Ramos (cell line): ENCODE data around the gene PAN3.
"Not testable (repeated sequence)": the region's sequence is repeated elsewhere in the genome, so short reads cannot be mapped to it uniquely, and the experiment has no call there.

Experiments
- in situ Hi-C: fragments of 300-500 bp; cut with MboI; formaldehyde crosslinking; loops from one replicate; pipeline ENCODE4 v1.14.3; 2022; ENCODE audit warnings: low sequenced_read_pairs; ENCODE audit not compliant: unreplicated experiment

The PAN3 gene

DNA sequence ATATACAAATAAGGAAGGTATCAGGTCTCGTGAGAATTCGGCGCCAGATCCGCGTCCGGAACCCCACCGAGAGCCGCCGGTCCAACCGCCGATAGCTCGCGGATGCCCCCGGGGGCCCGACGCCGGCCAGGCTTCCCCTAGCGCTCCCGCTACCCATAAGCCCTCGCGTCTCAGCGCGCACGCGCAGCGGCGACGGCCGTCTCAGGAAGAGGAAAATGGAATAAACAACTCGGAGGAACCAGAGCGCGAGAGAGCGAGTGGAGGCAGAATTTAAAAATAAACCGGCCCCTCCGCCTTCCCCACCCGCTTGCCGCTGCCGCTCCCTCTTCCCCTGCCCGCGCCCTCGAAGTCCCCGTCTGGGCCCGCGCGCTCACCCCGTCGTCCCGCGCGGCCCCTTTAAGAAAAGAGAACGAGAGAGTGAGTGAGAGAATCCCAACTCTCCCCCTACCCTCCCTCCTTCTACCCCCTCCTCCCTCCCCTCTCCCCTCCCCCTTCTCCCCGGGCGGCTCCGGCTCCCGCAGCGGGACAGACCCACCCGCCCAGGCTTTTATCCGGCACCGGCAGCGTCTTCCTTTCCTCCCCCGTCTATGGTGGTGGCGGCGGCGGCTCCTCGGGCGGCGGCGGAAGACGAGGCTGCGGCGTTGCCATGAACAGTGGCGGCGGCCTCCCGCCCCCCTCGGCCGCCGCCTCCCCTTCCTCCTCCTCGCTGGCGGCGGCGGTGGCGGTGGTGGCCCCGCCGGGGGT, at the start of gene PAN3:
PAN3 (plus strand) TSS at position 534 of the 744 bp plus-strand sequence; CDS start at position 647, 113 bp downstream.
- in situ Hi-C loops: no loop called here

GRCh38 chr13:28089065-28089464, 49.3 kb upstream of the PAN3 start:
- in situ Hi-C loops: no loop called here

- in situ Hi-C loops: no loop called here
Observed at GRCh38 chr13:28092431-28092830, 45.9 kb upstream of the PAN3 start.

GRCh38 chr13:28093881-28094280, 44.5 kb upstream of the PAN3 start:
- in situ Hi-C loops: no loop called here

GRCh38 chr13:28094306-28094705, 44.0 kb upstream of the PAN3 start:
- in situ Hi-C loops: no loop called here

GRCh38 chr13:28097503-28097902, 40.8 kb upstream of the PAN3 start:
- in situ Hi-C loops: no loop called here

GRCh38 chr13:28099396-28100149, 38.8 kb upstream of the PAN3 start:
- in situ Hi-C loops: no loop called here

DNA sequence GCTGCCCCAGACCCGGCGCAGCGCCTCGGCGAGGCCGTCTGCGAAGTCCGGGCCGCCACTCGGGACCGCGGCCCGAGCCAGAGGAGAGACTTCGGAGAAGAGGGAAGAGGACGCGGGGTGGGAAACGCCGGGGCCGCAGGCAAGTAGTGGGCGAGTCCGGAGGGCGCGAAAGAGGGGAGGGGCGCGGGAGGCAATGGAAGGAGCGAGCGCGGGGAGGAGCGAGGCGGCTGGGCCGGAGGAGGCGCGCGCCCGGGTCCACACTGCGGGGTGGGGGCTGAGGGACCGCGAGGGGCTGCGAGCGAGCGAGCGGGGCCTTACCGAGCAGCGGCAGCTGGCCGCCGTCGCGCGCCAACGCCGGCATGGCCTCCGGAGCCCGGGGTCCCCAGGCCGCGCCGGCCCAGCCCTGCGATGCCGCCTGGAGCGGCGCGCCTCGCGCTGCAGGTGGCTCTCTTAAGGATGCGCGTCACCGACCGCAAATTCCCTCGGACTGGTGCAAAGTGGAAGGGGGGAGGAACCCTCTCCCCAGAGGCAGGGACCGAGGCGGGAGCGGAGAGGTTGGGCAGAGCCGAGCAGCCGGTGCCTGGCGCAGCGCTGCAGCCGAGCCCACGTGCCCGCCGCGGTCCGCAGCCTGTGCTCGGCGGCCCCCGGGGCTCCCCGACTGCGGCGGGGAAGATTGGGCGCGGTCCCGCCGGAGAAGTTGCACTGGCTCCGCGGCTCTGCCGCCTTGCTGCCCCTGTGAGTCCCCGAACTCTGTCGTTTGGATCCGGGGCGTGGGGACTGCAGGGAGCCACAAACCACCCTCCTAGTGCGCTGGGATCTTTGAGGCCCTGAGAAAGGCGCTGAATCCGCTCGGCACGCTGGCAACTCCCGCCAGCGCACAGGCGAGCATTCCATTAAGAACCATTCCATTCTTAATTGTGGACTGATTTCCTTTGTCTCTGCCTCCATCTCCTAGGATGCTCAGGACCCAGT, 37.9 kb upstream of the PAN3 start, which contains the start of gene FLT3:
FLT3 (minus strand) TSS at position 427 of the 972 bp plus-strand sequence; CDS start at position 361, 66 bp downstream.
- in situ Hi-C loops: no loop called here

GRCh38 chr13:28101886-28102285, 36.5 kb upstream of the PAN3 start:
- in situ Hi-C loops: not testable (repeated sequence)

DNA sequence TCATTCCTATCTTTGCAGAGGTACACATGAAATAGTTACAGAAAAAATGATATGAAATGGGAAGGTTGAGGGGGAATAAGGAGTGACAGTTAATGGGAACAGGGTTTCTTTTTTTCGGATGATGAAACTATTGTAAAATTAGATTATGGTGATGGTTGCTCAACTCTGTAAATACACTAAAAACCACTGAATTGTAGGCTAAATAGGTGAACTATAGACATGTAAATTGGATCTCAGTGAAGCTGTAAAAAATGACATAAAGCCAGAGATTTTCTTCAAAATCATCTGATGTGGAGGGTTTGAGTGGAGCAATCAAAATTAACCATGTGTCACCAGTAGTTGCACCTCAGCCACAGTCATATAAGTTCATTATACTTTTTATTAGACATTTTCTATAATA, 31.4 kb upstream of the PAN3 start:
- in situ Hi-C loops: no loop called here

GRCh38 chr13:28110414-28110813, 27.9 kb upstream of the PAN3 start:
- in situ Hi-C loops: no loop called here

DNA sequence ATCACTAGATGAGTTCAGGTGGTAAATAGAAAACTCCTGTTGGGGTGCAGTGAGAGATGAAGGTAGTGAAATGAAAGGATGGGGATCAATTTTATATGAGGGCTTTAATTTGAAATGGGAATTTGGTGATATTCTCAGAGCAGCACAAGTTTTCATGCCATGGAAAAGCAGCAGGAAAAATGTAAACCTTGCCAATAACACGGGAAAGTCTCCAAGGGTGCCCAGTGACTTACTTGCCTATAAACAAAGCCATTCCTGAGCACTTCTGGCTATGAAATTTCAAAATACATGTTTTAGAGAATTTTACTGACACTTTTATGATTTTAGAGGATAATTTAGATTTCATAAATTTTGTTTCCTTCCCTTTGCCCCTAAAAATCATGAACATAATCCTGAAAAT, 21.6 kb upstream of the PAN3 start:
- in situ Hi-C loops: no loop called here

GRCh38 chr13:28117689-28118377, 20.5 kb upstream of the PAN3 start:
- in situ Hi-C loops: no loop called here

DNA sequence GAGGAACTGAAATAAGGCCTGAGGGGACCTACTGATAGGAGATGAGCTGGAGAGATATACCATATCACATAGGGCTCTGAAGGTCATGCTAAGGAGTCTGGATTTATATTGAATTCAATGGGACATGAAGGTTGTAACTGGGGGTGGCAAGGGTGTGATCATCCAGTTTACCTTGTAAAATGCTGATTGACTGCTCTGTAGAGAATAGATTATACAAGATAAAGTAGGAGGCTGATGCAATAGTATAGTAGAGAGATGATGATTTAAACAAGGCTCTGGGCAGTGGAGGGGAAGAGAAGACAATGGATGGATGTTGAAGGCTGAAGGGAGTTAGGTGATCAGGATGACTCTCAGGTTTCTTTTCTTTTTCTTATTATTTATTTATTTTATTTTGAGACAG, 18.0 kb upstream of the PAN3 start:
- in situ Hi-C loops: no loop called here

- in situ Hi-C loops: no loop called here
Observed at GRCh38 chr13:28121224-28121623, 17.1 kb upstream of the PAN3 start.

GRCh38 chr13:28128030-28128429, 10.3 kb upstream of the PAN3 start:
- in situ Hi-C loops: no loop called here

- in situ Hi-C loops: no loop called here
Observed at GRCh38 chr13:28128926-28129325, 9.4 kb upstream of the PAN3 start.

GRCh38 chr13:28129911-28130693, 8.2 kb upstream of the PAN3 start:
- in situ Hi-C loops: no loop called here

DNA sequence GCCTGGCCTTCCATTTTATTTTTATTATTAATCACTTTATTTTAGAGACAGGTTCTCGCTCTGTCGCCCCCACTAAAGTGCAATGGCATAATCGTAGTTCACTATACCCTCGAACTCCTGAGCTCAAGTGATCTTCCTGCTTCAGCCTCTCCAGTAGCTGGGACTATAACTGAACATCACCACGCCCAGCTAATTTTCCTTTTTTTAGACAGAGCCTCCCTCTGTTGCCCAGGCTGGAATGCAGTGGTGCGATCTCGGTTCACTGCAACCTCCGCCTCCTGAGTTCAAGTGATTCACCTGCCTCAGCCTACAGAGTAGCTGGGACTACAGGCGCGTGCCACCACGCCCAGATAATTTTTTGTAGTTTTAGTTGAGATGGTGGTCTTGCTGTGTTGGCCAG, 6.7 kb upstream of the PAN3 start:
- in situ Hi-C loops: no loop called here
